ENCODE results near the gene ST7.

ST7 gene

GRCh38 chr7:116940689-116941370 lies 12.5 kb upstream of the ST7 start:
- H3K4me3 ChIP-seq, result no peak overlapping the region
- no peaks in the 10 kb centered on the region for H3K27me3 ChIP-seq
- H3K36me3 ChIP-seq, result no peaks in the 10 kb centered on the region
- no peak overlapping the region for H3K27ac ChIP-seq
- no peaks in the 10 kb centered on the region for H3K9me3 ChIP-seq
- no peak for TF ChIP-seq CTCF (IDR thresholded peaks at IDR 0.05)
- intact Hi-C loops (cut with DNase I; ENCODE audit: low total_unique reads), result no loop called here
- DNase-seq, result no peak
- no peaks in the 10 kb centered on the region for H3K4me1 ChIP-seq

GRCh38 chr7:116942504-116942903 lies 10.8 kb upstream of the ST7 start:
- no peak for TF ChIP-seq CTCF (IDR thresholded peaks at IDR 0.05)
- intact Hi-C loops (cut with DNase I; ENCODE audit: low total_unique reads), result no loop called here

GRCh38 chr7:116948934-116949333 lies 4.4 kb upstream of the ST7 start:
- no peak for TF ChIP-seq CTCF (IDR thresholded peaks at IDR 0.05)
- Histone ChIP-seq H3K27me3 (no peaks in the 10 kb centered on the region), H3K4me1 (peaks cover 0 to 26% (median 3%) of the 10 kb centered on the region in 4 donors), H3K36me3 (no peaks in the 10 kb centered on the region), H3K9me3 (no peaks in the 10 kb centered on the region), H3K4me3 (no peak overlapping the region), H3K27ac (no peak overlapping the region)
- no peak for DNase-seq
- intact Hi-C loops (cut with DNase I; ENCODE audit: low total_unique reads), result no loop called here

More at GRCh38 chr7:116942504-116942903, 10.8 kb upstream of the ST7 start:
- H3K4me3 ChIP-seq, result no peak overlapping the region
- H3K27me3 ChIP-seq, result no peaks in the 10 kb centered on the region
- H3K36me3 ChIP-seq, result no peaks in the 10 kb centered on the region
- H3K9me3 ChIP-seq, result no peaks in the 10 kb centered on the region
- DNase-seq, result no peak
- H3K4me1 ChIP-seq, result no peaks in the 10 kb centered on the region
- H3K27ac ChIP-seq, result no peak overlapping the region

- Histone ChIP-seq H3K36me3 (no peaks in the 10 kb centered on the region), H3K27ac (no peak overlapping the region), H3K27me3 (no peaks in the 10 kb centered on the region), H3K4me3 (no peak overlapping the region), H3K9me3 (no peaks in the 10 kb centered on the region), H3K4me1 (peaks cover 0 to 31% (median 5%) of the 10 kb centered on the region in 4 donors)
- no peak for TF ChIP-seq CTCF (IDR thresholded peaks at IDR 0.05)
- no peak for DNase-seq
- intact Hi-C loops (cut with DNase I; ENCODE audit: low total_unique reads), result no loop called here
Measured at GRCh38 chr7:116949941-116950801, 3.1 kb upstream of the ST7 start.

GRCh38 chr7:116950889-116951351 lies 2.4 kb upstream of the ST7 start:
- intact Hi-C loops (cut with DNase I; ENCODE audit: low total_unique reads), result no loop called here
- no peak overlapping the region for H3K27ac ChIP-seq
- H3K36me3 ChIP-seq, result no peaks in the 10 kb centered on the region
- H3K27me3 ChIP-seq, result no peaks in the 10 kb centered on the region
- H3K4me3 ChIP-seq, result no peak overlapping the region
- H3K9me3 ChIP-seq, result no peaks in the 10 kb centered on the region
- peaks cover 0 to 38% (median 11%) of the 10 kb centered on the region in 4 donors for H3K4me1 ChIP-seq
- TF ChIP-seq CTCF (IDR thresholded peaks at IDR 0.05), result no peak
- no peak for DNase-seq

Data from tibial artery (tissue), 4 donors.